HG03342 (cell line): ENCODE results near the gene GABRR3.

ENCODE experiments used
- ATAC-seq: cut with Tn5 transposase; IDR thresholded peaks from one replicate; pipeline ENCODE4 v1.9.1; 2021; ENCODE audit warnings: mild to moderate bottlenecking, moderate library complexity; ENCODE audit not compliant: unreplicated experiment

GABRR3 gene

GRCh38 chr3:97959872-97960271 is 75.2 kb downstream of the GABRR3 start:
- ATAC-seq, result no peak

GRCh38 chr3:97958796-97959195 is 76.3 kb downstream of the GABRR3 start:
- no peak for ATAC-seq

DNA sequence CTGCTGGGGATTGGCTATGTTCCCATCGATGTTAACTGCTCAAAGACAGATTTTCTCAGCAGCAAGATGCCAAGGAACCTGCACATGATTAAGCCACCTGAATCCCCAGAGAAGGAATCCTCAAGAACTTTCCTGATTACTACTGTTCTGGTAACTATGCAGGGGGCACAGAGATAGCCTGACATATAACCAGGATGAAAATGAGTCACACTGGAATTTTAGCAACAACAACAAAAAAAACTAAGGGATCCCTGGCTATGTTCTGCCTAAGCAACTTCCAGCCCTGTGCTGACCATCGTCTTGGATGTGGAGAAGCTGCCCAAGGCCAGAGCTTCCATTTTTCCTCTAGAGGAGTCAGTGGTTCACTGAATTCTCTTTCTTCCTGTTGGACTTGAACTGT is 76.7 kb downstream of the GABRR3 start:
- ATAC-seq, result no peak

GRCh38 chr3:97957617-97958311 is 77.4 kb downstream of the GABRR3 start:
- ATAC-seq, result no peak

- no peak for ATAC-seq
Observed at GRCh38 chr3:97956051-97956450, 79.1 kb downstream of the GABRR3 start.

GRCh38 chr3:97954228-97954827 is 80.8 kb downstream of the GABRR3 start:
- no peak for ATAC-seq

GRCh38 chr3:97952872-97953271 is 82.2 kb downstream of the GABRR3 start:
- no peak for ATAC-seq

GRCh38 chr3:97952280-97952679 is 82.8 kb downstream of the GABRR3 start:
- ATAC-seq, result no peak

DNA sequence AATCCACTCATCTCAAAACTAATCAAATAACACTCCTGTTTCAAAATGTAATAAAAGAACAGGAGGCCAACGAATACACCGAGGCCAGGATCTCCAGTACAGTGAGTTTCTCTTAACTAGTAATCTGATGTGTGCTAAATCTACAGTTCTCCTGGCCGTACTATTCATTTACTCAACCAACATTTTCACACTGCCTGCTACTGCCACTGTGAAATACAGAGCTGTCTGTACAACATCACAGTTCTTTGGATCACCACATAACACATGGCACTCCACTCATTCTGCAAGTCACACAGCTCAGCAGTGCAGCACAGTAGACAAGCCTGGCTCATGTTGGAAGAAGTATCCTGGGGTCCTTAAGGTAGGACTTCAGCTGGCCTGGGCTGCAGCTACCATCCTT is 84.8 kb downstream of the GABRR3 start:
- ATAC-seq, result no peak

- ATAC-seq, result no peak
Observed at GRCh38 chr3:97949743-97950142, 85.4 kb downstream of the GABRR3 start.

DNA sequence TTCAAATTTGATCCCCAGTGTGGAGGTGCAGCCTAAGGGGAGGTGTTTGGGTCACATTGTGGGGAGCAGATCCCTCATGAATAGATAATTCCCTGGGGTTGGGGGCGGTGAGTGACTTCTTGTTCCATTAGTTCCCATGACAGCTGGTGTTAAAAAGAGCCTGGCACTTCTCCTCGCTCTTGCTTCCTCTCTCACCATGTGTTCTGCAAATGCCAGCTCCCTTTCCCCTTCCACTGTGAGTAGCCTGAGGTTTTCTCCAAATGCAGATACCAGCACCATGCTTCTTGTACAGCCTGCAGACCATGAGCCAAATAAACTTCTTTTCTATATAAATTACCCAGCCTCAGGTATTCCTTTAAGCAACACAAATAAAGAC is 86.0 kb downstream of the GABRR3 start:
- ATAC-seq, result no peak

DNA sequence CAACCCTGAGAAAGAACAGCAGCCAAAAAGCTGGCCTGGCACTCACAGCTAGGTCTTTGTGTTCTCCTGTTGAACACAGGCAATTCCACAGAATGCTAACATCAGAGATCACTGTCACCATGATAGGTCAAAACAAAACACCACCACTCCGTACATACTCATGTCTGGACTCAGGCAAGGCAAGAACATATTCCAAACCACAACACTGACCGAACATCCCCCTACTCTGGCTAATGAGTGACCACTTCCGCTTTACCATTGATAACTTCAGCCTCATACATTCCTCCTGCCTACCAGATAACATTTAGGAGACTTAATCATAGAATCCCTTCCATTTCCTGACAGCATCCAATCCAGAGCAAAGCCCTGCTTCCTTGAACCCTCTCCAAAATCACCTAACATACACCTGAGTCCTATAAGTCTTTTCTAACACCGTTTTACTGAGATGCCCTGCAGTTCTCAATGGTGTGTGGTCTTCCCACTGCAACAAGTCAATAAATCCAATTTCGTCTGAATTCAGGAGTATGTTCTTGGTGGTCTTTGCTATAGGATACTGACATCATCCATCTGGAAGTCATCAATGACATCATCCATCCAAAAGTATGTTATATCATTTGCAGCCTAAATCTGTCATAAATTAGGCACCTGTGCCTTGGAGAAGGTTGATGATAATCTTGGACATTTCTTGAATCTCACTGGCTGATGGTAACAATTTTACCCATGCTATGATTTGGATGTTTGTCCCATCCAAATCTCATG is 86.6 kb downstream of the GABRR3 start:
- ATAC-seq, result no peak

DNA sequence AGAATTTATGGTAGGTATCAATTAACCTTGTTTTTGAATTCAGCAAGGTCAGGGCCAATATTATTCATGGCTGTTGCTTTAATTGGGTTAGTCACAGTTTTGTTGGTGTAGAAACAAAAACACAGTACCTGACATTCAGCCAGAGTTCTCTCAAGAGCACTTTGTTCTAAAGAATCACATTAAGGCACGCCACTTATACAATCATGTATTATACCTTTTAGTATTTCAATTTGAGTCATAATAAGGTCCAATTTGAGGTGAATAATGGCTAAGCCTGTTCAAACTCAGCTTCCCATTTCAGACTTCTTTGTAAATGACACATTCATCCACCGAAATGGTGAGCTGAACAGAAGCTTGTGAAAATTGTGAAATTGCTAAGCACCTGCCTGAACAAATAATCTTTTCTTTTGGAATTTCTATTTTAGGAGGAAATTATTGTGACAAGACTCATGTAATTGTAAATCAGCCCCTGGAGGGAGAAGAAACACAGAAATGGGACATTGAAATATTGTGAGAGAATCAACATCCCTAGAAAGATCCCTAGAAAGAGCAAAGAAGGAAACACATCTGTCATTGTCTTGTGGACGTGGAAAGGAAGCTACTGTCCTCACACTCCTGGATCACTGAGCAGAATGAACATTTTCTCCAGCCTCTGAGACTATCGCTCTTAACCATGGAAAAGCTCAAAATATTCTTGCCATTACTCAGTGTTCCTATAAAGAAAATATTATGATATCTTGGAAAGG is 92.1 kb downstream of the GABRR3 start:
- no peak for ATAC-seq

GRCh38 chr3:97940034-97940433 is 95.1 kb downstream of the GABRR3 start:
- no peak for ATAC-seq

GRCh38 chr3:97939401-97939800 is 95.7 kb downstream of the GABRR3 start:
- no peak for ATAC-seq

GRCh38 chr3:97938444-97938843 is 96.7 kb downstream of the GABRR3 start:
- no peak for ATAC-seq

GRCh38 chr3:97937205-97937604 is 97.9 kb downstream of the GABRR3 start:
- ATAC-seq, result no peak

DNA sequence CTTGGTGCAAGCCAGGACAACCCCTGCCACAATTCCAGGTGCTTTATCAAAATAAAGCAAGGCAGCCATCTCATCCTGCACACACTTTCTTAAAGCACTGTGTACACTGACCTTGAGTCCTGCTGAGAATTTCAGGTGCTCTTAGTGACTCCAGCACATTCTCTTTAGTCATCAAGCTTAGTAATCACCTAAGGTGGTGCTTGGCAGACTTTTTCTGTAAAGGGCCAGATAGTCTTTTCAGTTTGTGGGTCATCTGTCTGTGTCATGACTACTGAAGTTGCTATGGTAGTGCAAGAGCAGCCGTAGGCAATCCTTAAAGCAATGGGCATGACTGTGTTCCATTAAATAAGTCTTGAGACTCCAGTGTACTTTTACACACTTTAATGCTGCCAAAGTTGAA is 99.3 kb downstream of the GABRR3 start:
- ATAC-seq, result no peak
